Kidney tubule cell (primary cell): Measurements from ENCODE around the gene MAPKAPK2.

ENCODE experiments used
- DNase-seq: peaks from one replicate; pipeline ENCODE4 v3.0.0-alpha.2; 2018; ENCODE audit warnings: low spot score

Gene MAPKAPK2

DNA sequence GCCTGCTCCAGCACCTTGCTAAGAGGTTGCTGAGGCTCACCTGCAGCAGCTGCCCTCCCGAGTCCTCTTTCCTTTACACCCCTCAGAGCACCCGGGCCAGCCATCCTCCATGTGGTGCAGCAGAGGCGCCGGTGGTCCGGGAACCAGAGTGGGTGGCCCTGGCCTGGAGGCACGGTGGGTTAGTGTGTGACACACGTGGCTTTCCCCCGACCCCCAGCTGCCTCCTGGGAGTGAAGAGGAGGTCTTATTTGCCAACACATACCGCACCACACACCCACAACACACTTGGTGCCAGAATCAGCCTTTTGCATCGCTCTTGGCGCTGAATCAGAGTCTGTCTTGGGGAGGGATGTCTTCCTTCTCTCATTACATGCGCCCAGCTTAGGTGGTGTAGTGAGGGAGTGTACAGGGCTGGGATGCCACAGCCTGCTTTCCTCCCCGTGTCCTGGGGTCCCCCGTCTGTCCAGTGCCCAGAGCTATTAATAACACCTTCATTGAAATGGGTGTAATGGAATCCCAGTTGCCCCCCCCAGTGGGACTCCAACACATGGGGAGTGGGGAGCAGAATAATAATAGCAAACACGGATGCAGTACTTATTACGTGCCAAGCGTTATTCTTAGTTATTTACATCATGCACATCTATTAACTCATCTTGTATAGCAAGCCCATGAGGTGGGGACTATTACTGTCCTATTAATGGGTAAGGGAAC lies 38.2 kb downstream of the MAPKAPK2 start:
- no peak for DNase-seq

DNA sequence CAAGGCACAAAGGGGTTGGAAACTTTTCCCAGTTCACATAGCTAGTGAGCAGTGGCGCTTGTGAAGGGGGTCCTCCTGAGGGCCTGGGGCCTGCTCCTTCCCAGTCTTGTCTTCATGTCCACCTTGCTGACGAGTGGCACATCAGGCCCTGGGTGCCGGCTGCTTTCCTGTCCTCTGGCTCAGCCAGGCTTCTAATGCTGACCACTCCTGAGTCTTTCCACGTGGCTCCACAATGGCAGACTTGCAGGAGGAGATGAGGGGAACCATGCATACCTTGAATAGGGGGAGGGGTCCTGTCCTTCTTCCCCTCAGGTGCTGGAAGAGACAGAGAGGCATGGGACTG lies 38.7 kb downstream of the MAPKAPK2 start:
- no peak for DNase-seq

DNA sequence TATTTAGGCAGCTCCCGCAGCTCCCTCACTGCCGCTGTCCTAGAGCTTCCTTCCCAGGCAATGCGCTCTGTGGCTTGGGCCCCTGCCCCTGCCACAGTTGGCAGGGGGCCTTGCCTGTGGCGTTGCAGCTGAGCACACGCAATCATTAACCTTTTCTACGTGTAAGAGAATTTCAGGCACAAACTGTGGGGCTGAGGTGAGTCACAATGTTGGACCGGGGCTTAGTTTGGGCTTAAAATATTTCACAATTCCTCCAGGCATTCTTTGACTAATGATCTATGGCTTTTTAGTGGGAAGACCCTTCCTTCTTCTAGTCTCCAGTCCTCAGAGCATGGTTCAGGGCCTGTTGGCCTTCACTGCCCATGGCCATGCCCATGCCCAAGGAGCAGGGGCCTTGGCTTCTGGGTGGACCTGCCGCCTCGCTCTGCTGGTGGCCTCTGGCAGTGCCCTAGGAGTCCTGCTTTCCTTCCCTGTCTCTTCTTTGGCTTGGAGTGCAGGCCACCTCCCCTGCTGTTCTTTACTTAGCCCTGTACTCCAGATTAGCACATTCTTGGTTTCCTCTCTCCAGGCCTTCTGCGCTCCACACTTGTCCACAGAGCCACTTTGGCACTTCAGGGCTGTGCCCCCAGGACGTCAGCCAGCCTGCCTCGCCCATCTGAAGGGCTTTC lies 39.2 kb downstream of the MAPKAPK2 start:
- peak; percentile 92 for DNase-seq

DNA sequence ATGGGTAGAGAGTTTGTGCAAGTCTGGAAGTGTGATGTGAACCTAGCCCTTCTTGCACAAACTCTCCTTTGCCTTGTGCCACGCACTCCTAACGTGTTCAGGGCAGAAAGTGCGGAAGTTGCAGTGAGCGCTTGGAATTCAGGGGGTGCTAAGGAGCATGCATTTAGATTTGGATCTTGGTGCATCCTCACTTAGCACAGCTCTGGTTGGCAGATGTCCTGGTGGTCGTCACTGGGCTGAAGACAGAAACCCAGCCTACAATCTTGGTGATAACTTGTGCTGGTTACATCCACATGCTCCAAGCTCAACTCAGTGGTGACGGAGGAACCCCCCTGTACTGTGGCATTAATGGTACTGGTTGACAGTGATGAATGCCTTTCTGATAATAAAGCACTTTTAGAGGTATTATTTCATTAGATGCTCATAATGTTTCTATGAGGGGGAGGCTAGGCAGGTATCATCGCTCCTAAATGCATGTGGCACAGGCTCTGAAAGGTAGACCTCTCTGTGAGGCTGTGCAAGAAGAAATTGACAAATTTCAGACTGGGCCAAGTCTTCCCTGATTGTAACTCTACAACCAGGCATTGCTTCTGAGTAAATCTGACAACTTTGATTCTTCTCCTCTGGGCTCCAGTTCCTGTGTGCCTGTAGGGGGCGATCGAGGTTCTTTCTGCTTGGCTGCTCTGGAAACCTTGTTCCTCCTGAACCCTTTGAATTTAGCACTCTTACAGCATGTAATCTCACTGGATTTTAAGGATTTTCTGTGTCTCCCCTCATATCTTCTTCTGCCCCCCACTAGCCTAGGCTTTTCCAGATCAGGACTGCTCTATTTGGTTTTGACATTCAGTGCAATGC lies 40.6 kb downstream of the MAPKAPK2 start:
- DNase-seq: peak; percentile 51

DNA sequence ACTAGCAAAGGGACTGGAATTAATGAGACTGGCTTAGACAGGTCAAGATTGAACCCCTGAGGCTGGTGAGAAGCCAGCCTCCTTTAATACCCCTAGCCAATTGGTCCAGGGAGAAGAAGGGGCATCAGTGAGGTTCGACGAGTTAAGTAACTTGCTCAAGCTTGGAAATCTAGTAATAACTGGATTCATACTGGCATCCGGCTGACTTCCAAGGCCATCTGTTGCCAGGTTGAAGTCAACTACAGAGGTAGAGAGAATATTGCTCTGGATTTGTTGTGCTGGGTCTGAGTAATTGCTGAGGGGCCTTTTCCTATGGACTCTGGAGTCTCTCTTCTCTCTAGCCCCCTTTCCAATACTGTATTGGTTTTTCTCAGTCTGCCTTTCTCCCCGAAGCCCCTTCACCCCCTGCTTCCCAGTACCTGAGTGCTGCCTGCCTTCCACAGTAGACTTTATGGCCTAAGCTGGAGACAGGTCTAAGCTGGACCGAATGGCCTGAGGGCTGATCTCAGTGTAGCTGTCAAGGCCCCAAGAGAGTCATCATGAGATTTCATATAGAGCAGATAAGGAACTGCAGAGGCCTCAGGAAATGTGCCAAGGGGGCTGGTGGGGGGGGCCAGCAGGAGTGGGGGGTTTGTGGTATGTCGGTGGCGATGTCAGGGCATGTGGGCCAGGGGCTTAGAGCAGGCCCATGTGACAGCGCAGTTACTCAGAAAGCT lies 43.4 kb downstream of the MAPKAPK2 start:
- no peak for DNase-seq

DNA sequence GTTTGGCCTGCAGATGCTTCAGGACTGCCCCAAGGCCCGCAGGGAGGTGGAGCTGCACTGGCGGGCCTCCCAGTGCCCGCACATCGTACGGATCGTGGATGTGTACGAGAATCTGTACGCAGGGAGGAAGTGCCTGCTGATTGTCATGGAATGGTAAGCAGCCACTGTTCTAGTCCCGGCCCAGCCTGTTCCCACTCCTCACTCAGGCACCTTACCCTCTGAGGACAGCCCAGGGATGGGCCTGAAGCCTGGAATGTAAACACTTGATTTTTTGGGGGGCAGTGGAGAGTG lies 43.9 kb downstream of the MAPKAPK2 start:
- DNase-seq: no peak

DNA sequence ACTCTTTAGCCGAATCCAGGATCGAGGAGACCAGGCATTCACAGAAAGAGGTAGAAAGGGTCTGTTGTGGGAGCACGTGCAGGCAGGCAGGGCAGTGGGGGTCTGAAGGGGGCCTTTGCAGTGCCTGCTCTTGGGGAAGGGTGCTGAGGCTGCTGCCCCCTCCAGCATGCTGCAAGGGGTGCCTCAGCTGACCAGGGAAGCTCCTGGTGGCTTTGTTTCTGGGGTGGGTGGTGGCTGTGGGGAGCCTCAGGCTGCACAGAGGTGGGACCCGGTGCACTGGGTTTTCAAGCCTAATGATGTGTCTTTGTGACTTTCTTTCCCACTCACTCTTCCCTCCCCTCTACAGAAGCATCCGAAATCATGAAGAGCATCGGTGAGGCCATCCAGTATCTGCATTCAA lies 44.3 kb downstream of the MAPKAPK2 start:
- DNase-seq: no peak

DNA sequence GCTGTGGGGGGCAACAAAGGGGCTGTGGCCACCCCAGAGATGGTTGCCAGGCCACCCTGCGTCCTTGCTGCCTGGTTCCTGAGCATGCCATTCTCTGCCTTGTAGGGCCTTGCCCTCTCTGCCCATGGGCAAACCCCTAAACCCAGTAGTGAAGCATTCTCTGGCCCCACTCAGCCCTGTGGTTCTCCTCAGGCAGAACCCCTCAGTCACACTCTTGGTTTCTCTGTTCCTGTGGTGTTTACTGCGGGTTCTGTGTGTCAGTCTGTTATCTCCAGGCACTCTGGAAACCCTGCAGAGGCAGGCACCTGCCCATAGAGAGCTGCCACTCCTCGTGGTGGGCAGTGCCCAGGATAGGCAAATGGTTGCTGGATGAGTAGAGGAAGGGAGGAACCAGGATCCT lies 44.8 kb downstream of the MAPKAPK2 start:
- no peak for DNase-seq

DNA sequence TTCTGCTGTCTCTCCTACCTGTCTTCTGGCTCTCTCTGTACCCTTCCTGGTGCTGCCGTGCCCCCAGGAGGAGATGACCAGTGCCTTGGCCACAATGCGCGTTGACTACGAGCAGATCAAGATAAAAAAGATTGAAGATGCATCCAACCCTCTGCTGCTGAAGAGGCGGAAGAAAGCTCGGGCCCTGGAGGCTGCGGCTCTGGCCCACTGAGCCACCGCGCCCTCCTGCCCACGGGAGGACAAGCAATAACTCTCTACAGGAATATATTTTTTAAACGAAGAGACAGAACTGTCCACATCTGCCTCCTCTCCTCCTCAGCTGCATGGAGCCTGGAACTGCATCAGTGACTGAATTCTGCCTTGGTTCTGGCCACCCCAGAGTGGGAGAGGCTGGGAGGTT lies 47.8 kb downstream of the MAPKAPK2 start:
- no peak for DNase-seq

DNA sequence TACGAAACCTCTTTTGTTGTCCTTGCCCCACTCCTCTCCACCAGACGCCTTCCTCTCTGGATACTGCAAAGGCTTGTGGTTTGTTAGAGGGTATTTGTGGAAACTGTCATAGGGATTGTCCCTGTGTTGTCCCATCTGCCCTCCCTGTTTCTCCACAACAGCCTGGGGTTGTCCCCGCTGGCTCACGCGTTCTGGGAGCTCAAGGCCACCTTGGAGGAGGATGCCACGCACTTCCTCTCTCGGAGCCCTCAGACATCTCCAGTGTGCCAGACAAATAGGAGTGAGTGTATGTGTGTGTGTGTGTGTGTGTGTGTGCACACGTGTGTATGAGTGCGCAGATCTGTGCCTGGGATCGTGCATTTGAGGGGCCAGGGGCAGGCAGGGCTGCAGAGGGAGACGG lies 48.3 kb downstream of the MAPKAPK2 start:
- DNase-seq: no peak

DNA sequence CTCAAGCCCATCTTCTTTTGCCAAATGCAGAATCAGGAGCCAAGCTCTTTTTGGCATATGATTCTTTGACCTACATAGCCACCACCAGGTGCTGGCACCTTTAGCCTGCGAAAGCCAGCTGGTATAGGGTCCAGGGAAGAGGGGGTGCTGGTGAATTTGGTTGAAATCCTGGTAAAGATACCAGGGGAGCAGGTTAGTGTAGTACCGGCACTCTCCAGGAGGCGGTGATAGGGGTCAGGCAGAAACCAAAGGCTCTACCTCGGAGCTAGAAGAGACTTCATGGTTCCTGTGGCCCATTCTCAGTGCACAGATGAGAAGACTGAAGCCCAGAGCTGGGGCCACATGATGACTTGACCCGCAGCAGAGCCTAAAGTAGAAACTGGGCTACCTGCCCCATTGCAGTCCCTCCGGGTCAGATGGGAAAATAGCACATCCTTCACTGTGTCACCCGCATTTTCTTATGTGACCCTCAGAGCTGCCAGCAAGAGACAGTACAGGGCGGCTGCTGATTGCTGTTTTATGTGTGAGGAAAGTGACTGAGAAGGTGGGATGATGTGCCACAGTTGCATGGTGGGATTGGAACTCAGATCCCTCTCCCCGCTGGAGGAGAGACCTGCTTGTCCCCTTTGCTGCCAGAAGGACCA lies 49.9 kb downstream of the MAPKAPK2 start:
- peak; percentile 30 for DNase-seq

DNA sequence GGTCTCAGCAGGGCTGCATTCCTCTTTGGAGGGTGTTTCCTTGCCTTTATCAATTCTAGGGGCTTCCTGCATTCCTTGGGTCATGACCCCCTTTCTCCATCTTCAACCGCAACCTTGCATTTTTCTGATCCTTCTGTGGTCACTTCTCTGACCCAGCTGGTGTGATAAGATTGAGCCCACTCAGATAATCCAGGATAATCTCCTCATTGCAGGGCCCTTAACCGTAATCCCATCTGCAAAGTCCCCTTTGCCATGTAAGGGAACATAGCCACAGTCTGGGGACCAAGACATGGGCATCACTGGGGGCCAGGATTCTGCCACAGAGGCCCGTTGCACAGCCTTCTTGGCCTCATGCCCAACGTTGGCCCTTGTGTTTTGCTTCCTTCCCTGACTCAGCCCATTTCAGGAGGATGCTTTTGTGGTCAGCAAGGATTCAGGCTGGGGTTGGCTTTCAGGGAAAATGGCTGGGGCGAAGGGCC lies 50.9 kb downstream of the MAPKAPK2 start:
- peak; percentile 25 for DNase-seq

DNA sequence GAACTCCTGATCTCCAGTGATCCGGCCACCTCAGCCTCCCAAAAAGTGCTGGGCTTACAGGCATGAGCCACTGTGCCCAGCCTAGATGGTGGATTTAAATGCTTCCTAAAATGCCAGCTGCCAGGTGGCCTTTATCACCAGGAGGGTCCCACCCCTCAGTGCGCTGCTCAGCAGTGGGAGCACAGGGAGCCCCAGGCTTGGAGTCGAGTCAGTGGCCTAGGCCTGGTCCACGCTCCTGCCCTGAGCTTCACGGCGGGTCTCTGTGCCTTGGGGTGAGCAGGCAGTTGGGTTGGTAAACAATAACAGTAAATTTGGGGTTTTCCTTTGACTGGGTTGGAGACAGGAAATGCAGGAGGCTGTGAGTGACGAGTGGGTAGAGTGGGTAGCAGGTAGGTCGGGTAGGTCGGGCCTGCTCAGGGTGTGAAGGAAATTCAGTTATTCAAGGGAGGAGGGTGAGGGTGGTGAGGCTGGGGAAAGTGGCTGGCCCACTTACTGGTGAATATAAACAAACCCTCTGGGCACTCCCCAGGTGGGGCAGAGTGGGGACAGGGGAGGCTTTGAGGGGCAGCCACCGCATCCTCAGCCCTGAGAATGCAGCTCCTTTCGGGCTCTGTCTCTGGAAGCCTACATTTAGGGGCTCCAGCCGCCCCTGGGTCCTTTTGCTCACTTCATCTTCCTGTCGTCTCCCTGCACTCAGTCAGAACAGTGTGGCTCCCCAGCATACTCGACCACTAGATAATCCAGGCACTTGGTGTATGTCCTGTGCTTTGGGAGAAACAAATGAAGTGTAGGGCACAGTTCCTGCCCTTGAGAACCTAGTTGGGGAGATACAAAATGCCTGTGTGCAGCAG lies 52.4 kb downstream of the MAPKAPK2 start:
- no peak for DNase-seq

DNA sequence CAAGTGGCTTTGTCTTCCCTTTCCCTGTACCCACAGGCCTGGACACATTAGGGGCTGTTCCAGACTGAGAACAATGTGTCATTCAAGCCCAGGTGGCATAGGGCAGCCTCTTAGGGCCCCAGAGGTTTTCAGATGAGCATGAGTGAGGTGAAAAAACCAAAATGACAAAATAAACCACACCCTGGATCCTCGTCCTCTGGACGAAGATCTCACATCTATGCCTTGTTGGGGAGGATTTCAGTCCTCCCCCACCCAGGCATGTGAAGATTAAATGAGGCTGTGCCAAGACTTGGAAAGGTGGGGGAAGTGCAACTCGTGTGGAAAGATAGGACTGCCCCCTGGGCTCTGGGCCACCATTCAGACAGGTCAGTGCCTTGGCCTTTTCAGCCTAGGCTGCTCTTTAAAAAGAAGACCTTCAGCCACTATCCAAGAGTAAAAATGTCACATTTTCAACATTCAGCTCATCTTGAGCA lies 53.1 kb downstream of the MAPKAPK2 start:
- no peak for DNase-seq

DNA sequence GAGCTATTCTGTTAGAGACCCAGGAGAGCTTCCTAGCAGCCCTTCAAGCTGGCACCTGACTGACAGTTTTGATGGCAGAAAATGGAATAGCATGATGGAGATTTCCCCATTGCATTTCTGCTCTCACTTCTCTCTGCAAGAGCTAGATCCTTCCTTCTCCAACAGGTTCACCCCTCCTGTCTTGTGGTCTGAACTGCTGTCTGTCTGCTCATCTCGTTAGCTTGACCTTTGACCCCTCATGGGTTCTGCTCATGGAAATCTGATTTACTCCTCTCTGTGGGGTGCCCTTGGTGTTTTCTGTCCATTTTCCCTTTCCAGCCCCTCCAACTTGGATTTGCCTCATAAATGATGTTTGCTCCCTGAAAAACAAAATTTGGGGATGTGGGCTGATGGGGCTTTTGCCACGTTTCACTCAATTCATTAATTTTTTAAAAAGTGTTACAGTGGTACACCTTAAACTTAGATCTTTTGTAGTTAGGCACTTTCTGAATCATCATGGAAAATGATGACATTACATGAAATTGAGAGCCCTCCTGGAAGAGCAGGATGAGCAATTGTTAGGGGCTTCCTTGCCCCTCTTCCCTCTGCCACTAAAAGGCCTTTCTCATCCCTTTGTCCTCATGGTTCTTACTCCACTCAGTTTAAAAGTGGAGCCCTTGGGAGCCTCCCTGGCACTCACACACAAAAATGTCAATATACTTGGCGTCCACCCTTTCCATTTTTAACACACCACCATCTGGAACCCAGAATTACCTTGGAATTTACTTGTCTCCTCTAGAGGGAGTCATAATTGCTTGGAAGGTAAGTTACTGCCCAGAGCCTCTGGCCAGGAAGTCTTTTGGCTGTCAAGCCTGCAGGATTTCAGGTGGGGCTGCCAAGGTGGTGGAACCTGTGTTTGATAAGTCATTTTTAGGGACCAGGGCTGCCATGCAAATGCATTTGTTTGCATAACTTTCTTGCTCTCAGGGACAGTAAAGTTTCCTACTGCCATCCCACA lies 54.0 kb downstream of the MAPKAPK2 start:
- DNase-seq: peak; percentile 41

DNA sequence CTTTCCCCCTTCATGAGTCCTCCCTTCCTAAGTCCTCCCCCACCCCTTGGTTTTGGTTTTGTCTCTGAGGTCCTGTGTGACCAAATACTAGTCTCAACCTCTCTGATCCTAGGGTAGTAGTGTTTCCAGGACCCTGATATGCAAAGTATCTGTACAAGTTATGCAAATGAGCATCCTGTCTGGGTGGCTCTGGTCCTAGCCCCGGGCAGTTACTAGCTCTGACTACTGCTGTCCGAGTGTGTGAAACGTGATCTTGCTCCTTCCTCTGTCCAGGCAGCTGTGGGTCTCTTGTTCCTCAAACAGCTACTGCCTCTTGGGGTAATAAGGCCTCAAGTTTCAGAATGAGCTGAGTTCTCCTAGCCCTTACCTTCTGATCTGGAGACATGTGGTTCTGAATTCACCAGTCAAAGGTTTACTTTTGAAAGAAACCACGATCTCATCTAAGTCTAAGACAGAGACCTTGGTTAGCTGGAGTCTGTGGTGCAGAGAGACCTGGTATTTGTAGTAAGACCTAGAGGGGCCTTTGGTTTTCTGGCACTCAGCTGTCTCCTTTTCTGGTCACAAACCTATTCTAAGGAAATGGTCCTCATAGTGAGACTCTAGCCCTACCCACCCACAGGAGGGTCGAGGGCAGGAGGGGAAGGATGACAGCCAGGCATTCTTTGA lies 54.8 kb downstream of the MAPKAPK2 start:
- no peak for DNase-seq

DNA sequence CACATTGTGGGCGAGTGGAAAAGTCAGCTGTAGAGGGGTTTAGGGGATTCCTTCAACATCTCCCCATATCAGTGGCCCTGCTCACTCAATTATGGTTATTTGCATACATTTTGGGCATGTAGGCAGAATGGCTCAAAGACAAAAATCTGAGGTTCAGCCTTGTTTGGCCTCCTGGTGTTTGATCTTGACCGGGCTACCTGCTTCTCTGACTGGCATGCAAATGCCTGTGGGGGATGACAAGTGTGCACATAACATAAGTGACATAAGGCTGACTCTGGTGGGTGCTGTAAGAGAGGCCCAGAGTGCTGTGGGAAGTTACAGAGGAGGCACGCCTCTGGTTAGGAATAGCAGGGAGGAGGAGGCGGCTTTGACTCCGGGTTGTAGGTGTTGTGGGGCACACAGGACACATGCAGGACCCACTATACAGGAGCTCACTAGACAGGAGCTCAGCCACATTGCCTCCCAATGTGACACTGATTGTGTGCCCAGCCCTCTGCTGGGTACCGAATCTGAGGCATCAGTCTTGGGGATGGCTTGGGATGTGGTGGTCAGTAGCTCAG lies 56.5 kb downstream of the MAPKAPK2 start:
- DNase-seq: no peak

DNA sequence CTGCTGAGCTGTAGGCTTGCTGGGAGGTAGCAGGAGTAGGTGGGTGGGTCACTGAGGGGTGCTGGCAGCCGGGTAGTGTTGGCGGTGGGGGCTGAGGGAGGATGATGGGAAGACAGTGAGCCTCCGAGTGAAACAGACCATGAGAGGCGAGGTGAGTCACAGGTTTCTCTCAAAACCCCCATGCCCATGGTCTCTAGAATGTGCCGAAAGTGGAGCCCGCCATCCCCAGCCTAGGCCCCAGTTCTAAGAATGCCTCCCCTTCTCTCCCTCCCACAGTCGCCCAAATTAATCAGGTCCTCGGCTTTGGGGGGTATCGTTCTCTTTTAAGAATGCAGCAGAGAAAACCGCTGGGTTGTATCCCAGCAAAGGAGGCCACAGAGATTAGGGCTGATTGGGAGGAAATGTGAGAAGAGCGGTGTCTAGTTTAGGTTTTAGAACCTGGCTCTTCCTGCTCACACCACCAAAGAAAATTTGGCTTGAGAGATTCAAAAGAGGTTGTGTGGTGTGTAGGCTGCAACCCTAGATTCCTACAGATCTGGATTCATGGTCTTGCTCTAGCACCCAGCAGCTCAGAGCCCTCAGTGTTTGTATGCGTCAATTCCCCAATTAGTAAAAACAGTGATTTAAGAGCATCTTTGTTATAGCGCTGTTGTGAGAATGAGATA lies 58.1 kb downstream of the MAPKAPK2 start:
- DNase-seq: no peak
